Measurements from ENCODE around the gene TBX5. TPM values are rescaled to one million over a fixed set of nuclear protein-coding genes. Genes with fewer than 3 reads are reported as not detected.

The TBX5 gene
- total and polyA plus RNA-seq, 2 experiments from 2014 or later = 0.21 TPM; not detected in 1

GRCh38 chr12:114440270-114441038 lies 34.5 kb upstream of the TBX5 start:
- H3K4me3 Mint-ChIP-seq = peak overlapping the region; percentile 31; the same call in 2 of the 3 replicates
- peaks cover 39% of the 10 kb centered on the region for H3K4me1 Mint-ChIP-seq
- peaks cover 36% of the 10 kb centered on the region for H3F3A ChIP-seq (replicated peaks; ENCODE audit: low read depth)
- H3K36me3 ChIP-seq (ENCODE audit: insufficient read depth) = no peaks in the 10 kb centered on the region; the same call in 1 of the 2 replicates
- TF ChIP-seq EZH2 (IDR thresholded peaks at IDR 0.05; ENCODE audit: low read depth, unreplicated experiment) (peak; percentile 94), REST (IDR thresholded peaks at IDR 0.05; ENCODE audit: unreplicated experiment) (no peak), CREB1 (CRISPR knock-in tag; IDR thresholded peaks at IDR 0.05; ENCODE audit: low read depth) (no peak), ZNF114 (CRISPR knock-in tag; IDR thresholded peaks at IDR 0.05) (no peak), EZH2phosphoT487 (IDR thresholded peaks at IDR 0.05; ENCODE audit: unreplicated experiment) (peak; percentile 71)
- H3K36me3 Mint-ChIP-seq (ENCODE audit: low read depth) = peaks cover 5% of the 10 kb centered on the region
- H3K9me3 Mint-ChIP-seq = peaks cover 13% of the 10 kb centered on the region; the same call in 2 of the 3 replicates
- H3K27me3 Mint-ChIP-seq (ENCODE audit: insufficient read depth, low read depth, poor library complexity) = peaks cover 98% of the 10 kb centered on the region
- ATAC-seq (peak; percentile 46), DNase-seq (ENCODE audit: low spot score) (peak; percentile 72)
- no peaks in the 10 kb centered on the region for H3K79me2 ChIP-seq (replicated peaks; ENCODE audit: insufficient read depth)
- H3K4me3 ChIP-seq = peak overlapping the region; percentile 34
- H3K9me2 ChIP-seq (ENCODE audit: insufficient read depth) = no peaks in the 10 kb centered on the region
- H2AFZ ChIP-seq = no peak overlapping the region
- H3K4me1 ChIP-seq (ENCODE audit: insufficient read depth) = peaks cover 40% of the 10 kb centered on the region
- H4K20me1 ChIP-seq (replicated peaks; ENCODE audit: insufficient read depth) = peaks cover 54% of the 10 kb centered on the region
- H3K27ac ChIP-seq (ENCODE audit: low read depth) = no peak overlapping the region
- no peak overlapping the region for H3K27ac Mint-ChIP-seq
- H3K4me2 ChIP-seq = peak overlapping the region; percentile 67
- peaks cover 100% of the 10 kb centered on the region for H3K27me3 ChIP-seq (ENCODE audit: insufficient read depth)

GRCh38 chr12:114439817-114440216 lies 33.9 kb upstream of the TBX5 start:
- peaks cover 92% of the 10 kb centered on the region for H3K27me3 Mint-ChIP-seq (ENCODE audit: insufficient read depth, low read depth, poor library complexity)
- H3K36me3 ChIP-seq (ENCODE audit: insufficient read depth) = no peaks in the 10 kb centered on the region; the same call in 1 of the 2 replicates
- H2AFZ ChIP-seq = no peak overlapping the region
- peak overlapping the region; percentile 31; the same call in 1 of the 3 replicates for H3K4me3 Mint-ChIP-seq
- peaks cover 100% of the 10 kb centered on the region for H3K27me3 ChIP-seq (ENCODE audit: insufficient read depth)
- no peak overlapping the region for H3K27ac ChIP-seq (ENCODE audit: low read depth)
- no peak overlapping the region for H3K27ac Mint-ChIP-seq
- peaks cover 34% of the 10 kb centered on the region for H3K4me1 ChIP-seq (ENCODE audit: insufficient read depth)
- peak overlapping the region; percentile 67 for H3K4me2 ChIP-seq
- peak; percentile 22 for ATAC-seq
- peaks cover 13% of the 10 kb centered on the region; the same call in 2 of the 3 replicates for H3K9me3 Mint-ChIP-seq
- H3K9me2 ChIP-seq (ENCODE audit: insufficient read depth) = no peaks in the 10 kb centered on the region
- H3K36me3 Mint-ChIP-seq (ENCODE audit: low read depth) = peaks cover 5% of the 10 kb centered on the region
- TF ChIP-seq ZNF114 (CRISPR knock-in tag; IDR thresholded peaks at IDR 0.05) = no peak
- peak; percentile 82 for TF ChIP-seq EZH2phosphoT487 (IDR thresholded peaks at IDR 0.05; ENCODE audit: unreplicated experiment)
- peaks cover 34% of the 10 kb centered on the region for H3K4me1 Mint-ChIP-seq
- no peaks in the 10 kb centered on the region for H3K79me2 ChIP-seq (replicated peaks; ENCODE audit: insufficient read depth)
- peaks cover 36% of the 10 kb centered on the region for H3F3A ChIP-seq (replicated peaks; ENCODE audit: low read depth)
- peaks cover 53% of the 10 kb centered on the region for H4K20me1 ChIP-seq (replicated peaks; ENCODE audit: insufficient read depth)
- peak overlapping the region; percentile 34 for H3K4me3 ChIP-seq
- peak; percentile 51 for DNase-seq (ENCODE audit: low spot score)
